HCT116 (cell line): ENCODE measurements around the gene RNF212B. TPM values are rescaled to one million over a fixed set of nuclear protein-coding genes. Genes with fewer than 3 reads are reported as not detected.

ENCODE experiments used
- ATAC-seq: fragments of 200-7000 bp; cut with Tn5 transposase; 2 replicates; pipeline ENCODE4 v1.9.1; 2020; ENCODE audit warnings: mild to moderate bottlenecking, moderate library complexity
- BruUV-seq: library from RNA; stranded (reverse); fragments of 400-500 nt; replicated peaks from 2 replicates; lab custom pipeline; 2021; lab: Mats Ljungman, UMichigan
- CTCF ChIA-PET: fragments of 300-600 bp; sonication (Branson Sonifier 250); formaldehyde crosslinking; loops from one replicate; lab custom pipeline; 2021; ENCODE audit warnings: antibody characterized with exemption; lab: Charles Lee
- POLR2A ChIA-PET: fragments of 300-600, 350-600 bp; sonication (Branson Sonifier 250); formaldehyde crosslinking; loops from one replicate; lab custom pipeline; 2021; ENCODE audit warnings: antibody characterized with exemption; lab: Charles Lee
- RAD21 ChIA-PET, 2 experiments: fragments of 300-600 bp; sonication (Branson Sonifier 250); formaldehyde crosslinking; loops; one replicate each; lab custom pipeline; 2023; ENCODE audit warnings: low total read pairs in 2 of 2; ENCODE audit not compliant: uncharacterized antibody in 2 of 2, unreplicated experiment in 2 of 2, low non-redundant PET in 1 of 2; lab: Charles Lee
- DNase-seq: peaks from one replicate; pipeline ENCODE4 v3.0.0-alpha.2; 2010; ENCODE audit warnings: low read depth, low spot score
- H2AFZ ChIP-seq: fragments of 200-600 bp; shearing (Covaris generic), sonication (generic); 2 replicates; pipeline ENCODE4 v1.6.1; 2017; ENCODE audit warnings: low read depth, mixed run types, mixed read lengths, antibody characterized with exemption, low read length; ENCODE audit not compliant: poor library complexity, severe bottlenecking
- H3K27ac ChIP-seq: 2 replicates; pipeline ENCODE4 v1.5.1; 2012; ENCODE audit warnings: low read depth, low read length
- H3K27me3 ChIP-seq: fragments of 200-600 bp; sonication (generic); 2 replicates; pipeline ENCODE4 v1.6.1; 2016; ENCODE audit warnings: mixed run types, low read length, mixed read lengths; ENCODE audit not compliant: insufficient read depth
- H3K36me3 ChIP-seq, 2 experiments: fragments of 200-500 bp in 1 of 2; fragments of 200-600 bp in 1 of 2; sonication (Bioruptor generic) in 1 of 2; sonication (generic) in 1 of 2; 2 replicates each; pipeline versions ENCODE4 v1.5.1 to v1.6.1; 2014 to 2016; ENCODE audit warnings: low read length in 2 of 2, inconsistent platforms in 1 of 2, mixed read lengths in 1 of 2, mixed run types in 1 of 2; ENCODE audit not compliant: insufficient read depth in 2 of 2, control insufficient read depth in 1 of 2
- H3K4me1 ChIP-seq, 2 experiments: fragments of 200-600 bp in 1 of 2; sonication (generic) in 1 of 2; 2 replicates each; pipeline versions ENCODE4 v1.5.1 to v1.6.1; 2012 to 2017; ENCODE audit warnings: low read length in 2 of 2, inconsistent platforms in 1 of 2, mild to moderate bottlenecking in 1 of 2, mixed read lengths in 1 of 2, mixed run types in 1 of 2, moderate library complexity in 1 of 2; ENCODE audit not compliant: insufficient read depth in 2 of 2, control insufficient read depth in 1 of 2
- H3K4me2 ChIP-seq: fragments of 200-600 bp; sonication (generic); 2 replicates; pipeline ENCODE4 v1.6.1; 2017; ENCODE audit warnings: mixed run types, low read length, mixed read lengths
- H3K4me3 ChIP-seq, 2 experiments: fragments of 200-600 bp in 1 of 2; sonication (generic) in 1 of 2; replicated peaks in 1 of 2; 2 replicates each; pipeline ENCODE4 v1.5.1; 2011 to 2016; ENCODE audit warnings: low read length in 2 of 2, control low read depth in 1 of 2, low read depth in 1 of 2, mild to moderate bottlenecking in 1 of 2, mixed read lengths in 1 of 2, mixed run types in 1 of 2
- H3K79me2 ChIP-seq: fragments of 200-600 bp; sonication (generic); 2 replicates; pipeline ENCODE4 v1.6.1; 2017; ENCODE audit warnings: mild to moderate bottlenecking, mixed run types, low read length, moderate library complexity, mixed read lengths; ENCODE audit not compliant: insufficient read depth
- H3K9ac ChIP-seq: fragments of 200-600 bp; sonication (generic); 2 replicates; pipeline ENCODE4 v1.6.1; 2016; ENCODE audit warnings: low read length, mixed read lengths
- H3K9me2 ChIP-seq: fragments of 200-600 bp; sonication (generic), shearing (Covaris generic); 2 replicates; pipeline ENCODE4 v1.6.1; 2017; ENCODE audit warnings: mixed run types, mild to moderate bottlenecking, moderate library complexity; ENCODE audit not compliant: insufficient read depth
- H3K9me3 ChIP-seq, 2 experiments: fragments of 200-500 bp in 1 of 2; fragments of 200-600 bp in 1 of 2; sonication (Bioruptor generic) in 1 of 2; sonication (generic) in 1 of 2; 2 replicates each; pipeline ENCODE4 v1.6.1; 2014 to 2017; ENCODE audit warnings: low read length in 2 of 2, mixed read lengths in 2 of 2, inconsistent platforms in 1 of 2, low read depth in 1 of 2, mild to moderate bottlenecking in 1 of 2, mixed run types in 1 of 2, moderate library complexity in 1 of 2; ENCODE audit not compliant: control insufficient read depth in 1 of 2, insufficient read depth in 1 of 2
- H4K20me1 ChIP-seq: fragments of 200-600 bp; sonication (generic), shearing (Covaris generic); 2 replicates; pipeline ENCODE4 v1.6.1; 2017; ENCODE audit warnings: mixed run types, mild to moderate bottlenecking, moderate library complexity; ENCODE audit not compliant: insufficient read depth
- CBX3 ChIP-seq: IDR thresholded peaks from 2 replicates; pipeline ENCODE4 v1.6.1; 2012; ENCODE audit warnings: low read depth
- CTCF ChIP-seq, 3 experiments: fragments of 200-600 bp in 1 of 3; sonication (generic) in 1 of 3; IDR thresholded peaks in 2 of 3; conservative IDR thresholded peaks in 1 of 3; 2 replicates each; pipeline ENCODE4 v1.5.1; 2012 to 2017; ENCODE audit warnings: low read depth in 2 of 3, low read length in 2 of 3, antibody characterized with exemption in 1 of 3, borderline replicate concordance in 1 of 3, control low read depth in 1 of 3, mild to moderate bottlenecking in 1 of 3, mixed read lengths in 1 of 3, mixed run types in 1 of 3, moderate library complexity in 1 of 3; ENCODE audit not compliant: insufficient read depth in 1 of 3
- EZH2 ChIP-seq: fragments of 200-600 bp; sonication (generic); IDR thresholded peaks from 2 replicates; pipeline ENCODE4 v1.6.1; 2017; ENCODE audit warnings: antibody characterized with exemption, mixed run types
- JUND ChIP-seq: IDR thresholded peaks from 2 replicates; pipeline ENCODE4 v1.6.1; 2012
- POLR2A ChIP-seq: IDR thresholded peaks from 2 replicates; pipeline ENCODE4 v1.7.0; 2011; ENCODE audit warnings: borderline replicate concordance; ENCODE audit not compliant: insufficient read depth, insufficient read length; ENCODE audit errors: extremely low read depth
- REST ChIP-seq: IDR thresholded peaks from 2 replicates; pipeline ENCODE4 v1.6.1; 2012; ENCODE audit warnings: low read depth
- SRF ChIP-seq: IDR thresholded peaks from 2 replicates; pipeline ENCODE4 v1.6.1; 2012; ENCODE audit warnings: low read depth
- YY1 ChIP-seq: IDR thresholded peaks from 2 replicates; pipeline ENCODE4 v1.6.1; 2011; ENCODE audit warnings: low read length, low read depth, moderate library complexity, mild to moderate bottlenecking; ENCODE audit not compliant: insufficient replicate concordance; ENCODE audit errors: extremely low read depth
- ZBTB33 ChIP-seq: IDR thresholded peaks from 2 replicates; pipeline ENCODE4 v1.6.1; 2011; ENCODE audit warnings: mild to moderate bottlenecking, low read length, moderate library complexity; ENCODE audit not compliant: insufficient replicate concordance; ENCODE audit errors: extremely low read depth
- ZFX ChIP-seq: fragments of 450-650 bp; IDR thresholded peaks from 2 replicates; pipeline ENCODE4 v1.6.1; 2017
- intact Hi-C: fragments of 100-400 bp; cut with micrococcal nuclease; formaldehyde crosslinking; loops from 2 replicates; pipeline ENCODE4 v1.10.0; 2022
- total RNA-seq: library from RNA; stranded (reverse); gene quantifications from one replicate; pipeline ENCODE4 v1.2.1, GENCODE V29; 2021; ENCODE audit not compliant: unreplicated experiment

RNF212B gene
- total RNA-seq, 1 experiment from 2014 or later, result not detected

DNA sequence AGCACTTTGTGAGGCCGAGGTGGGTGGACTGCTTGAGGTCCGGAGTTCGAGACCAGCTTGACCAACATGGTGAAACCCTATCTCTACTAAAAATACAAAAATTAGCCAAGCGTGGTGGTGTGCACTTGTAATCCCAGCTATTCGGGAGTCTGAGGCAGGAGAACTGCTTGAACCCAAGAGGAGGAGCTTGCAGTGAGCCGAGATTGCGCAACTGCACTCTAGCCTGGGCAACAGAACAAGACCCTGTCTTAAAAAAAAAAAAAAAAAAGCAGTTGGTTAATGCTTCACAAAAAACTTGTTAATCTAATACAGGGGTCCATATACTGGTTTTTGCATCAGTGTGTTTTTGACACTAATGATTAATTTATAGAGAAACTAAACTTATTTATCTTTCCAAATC, 35.7 kb upstream of the RNF212B start:
- TF ChIP-seq ZBTB33, result no peak
- no peak for TF ChIP-seq SRF
- TF ChIP-seq JUND, result no peak
- no peak for TF ChIP-seq ZFX
- TF ChIP-seq EZH2, result no peak
- TF ChIP-seq YY1, result no peak
- TF ChIP-seq CTCF (IDR thresholded peaks at IDR 0.05 in 2 of 3, conservative IDR thresholded peaks at IDR 0.05 in 1 of 3; ENCODE audit: borderline replicate concordance in 1 of 3, insufficient read depth in 1 of 3, low read depth in 2 of 3, low read length in 2 of 3), result no peak
- TF ChIP-seq CBX3, result no peak
- no peak for TF ChIP-seq POLR2A
- TF ChIP-seq REST, result no peak
- CTCF ChIA-PET, result interaction anchor here (1.4 kb wide), 1 partner anchor 15 kb away, joined by 6 read pairs; no protein-coding TSS in a partner anchor
- Histone ChIP-seq H3K27ac (no peak overlapping the region), H3K4me3 (no peak overlapping the region), H3K79me2 (no peaks in the 10 kb centered on the region), H3K9me2 (no peaks in the 10 kb centered on the region), H3K4me1 (no peaks in the 10 kb centered on the region), H3K9me3 (no peaks in the 10 kb centered on the region), H4K20me1 (no peaks in the 10 kb centered on the region), H3K27me3 (no peaks in the 10 kb centered on the region), H3K4me2 (no peak overlapping the region), H3K36me3 (no peaks in the 10 kb centered on the region), H2AFZ (no peak overlapping the region), H3K9ac (no peak overlapping the region)
- RAD21 ChIA-PET, result no interaction called here
- POLR2A ChIA-PET, result interaction anchor here (0.9 kb wide), 1 partner anchor 20 kb away, joined by 3 read pairs; no protein-coding TSS in a partner anchor
- no TSS peak for BruUV-seq
- no peak for DNase-seq
- intact Hi-C loops, result no loop called here
- no peak for ATAC-seq
